GM21360 (cell line): Measurements from ENCODE around the gene NPAT.

Experiments used
- ATAC-seq: cut with Tn5 transposase; IDR thresholded peaks from one replicate; pipeline ENCODE4 v1.9.1; 2021; ENCODE audit warnings: mild to moderate bottlenecking, moderate library complexity; ENCODE audit not compliant: unreplicated experiment

Gene NPAT

GRCh38 chr11:108220721-108221336, 1.6 kb downstream of the NPAT start:
- no peak for ATAC-seq

- ATAC-seq, result no peak
Observed at GRCh38 chr11:108218912-108219783, 3.3 kb downstream of the NPAT start.

GRCh38 chr11:108218455-108218854, 4.0 kb downstream of the NPAT start:
- no peak for ATAC-seq

- no peak for ATAC-seq
Observed at GRCh38 chr11:108216988-108217387, 5.5 kb downstream of the NPAT start.

- ATAC-seq, result no peak
Observed at GRCh38 chr11:108213784-108214183, 8.7 kb downstream of the NPAT start.

GRCh38 chr11:108210441-108210840, 12.0 kb downstream of the NPAT start:
- no peak for ATAC-seq

GRCh38 chr11:108207683-108208060, 14.8 kb downstream of the NPAT start:
- no peak for ATAC-seq

- no peak for ATAC-seq
Observed at GRCh38 chr11:108206969-108207682, 15.3 kb downstream of the NPAT start.

- no peak for ATAC-seq
Observed at GRCh38 chr11:108206171-108206570, 16.3 kb downstream of the NPAT start.

- ATAC-seq, result no peak
Observed at GRCh38 chr11:108204929-108205499, 17.4 kb downstream of the NPAT start.

GRCh38 chr11:108204376-108204775, 18.1 kb downstream of the NPAT start:
- no peak for ATAC-seq

- no peak for ATAC-seq
Observed at GRCh38 chr11:108203075-108203474, 19.4 kb downstream of the NPAT start.

- ATAC-seq, result peak; percentile 74
Observed at GRCh38 chr11:108199446-108200321, 22.8 kb downstream of the NPAT start.

- ATAC-seq, result no peak
Observed at GRCh38 chr11:108198833-108199232, 23.6 kb downstream of the NPAT start.

- peak; percentile 31 for ATAC-seq
Observed at GRCh38 chr11:108197351-108197750, 25.1 kb downstream of the NPAT start.

- no peak for ATAC-seq
Observed at GRCh38 chr11:108196901-108197300, 25.5 kb downstream of the NPAT start.

- ATAC-seq, result no peak
Observed at GRCh38 chr11:108193725-108194124, 28.7 kb downstream of the NPAT start.

GRCh38 chr11:108177570-108177969, 44.9 kb downstream of the NPAT start:
- ATAC-seq, result no peak

- peak; percentile 37 for ATAC-seq
Observed at GRCh38 chr11:108170184-108170583, 52.3 kb downstream of the NPAT start.

- no peak for ATAC-seq
Observed at GRCh38 chr11:108167624-108168023, 54.8 kb downstream of the NPAT start.
